ENCODE data around the gene GPC2.
"Not testable (repeated sequence)": the region's sequence is repeated elsewhere in the genome, so short reads cannot be mapped to it uniquely, and the experiment has no call there.

DNA sequence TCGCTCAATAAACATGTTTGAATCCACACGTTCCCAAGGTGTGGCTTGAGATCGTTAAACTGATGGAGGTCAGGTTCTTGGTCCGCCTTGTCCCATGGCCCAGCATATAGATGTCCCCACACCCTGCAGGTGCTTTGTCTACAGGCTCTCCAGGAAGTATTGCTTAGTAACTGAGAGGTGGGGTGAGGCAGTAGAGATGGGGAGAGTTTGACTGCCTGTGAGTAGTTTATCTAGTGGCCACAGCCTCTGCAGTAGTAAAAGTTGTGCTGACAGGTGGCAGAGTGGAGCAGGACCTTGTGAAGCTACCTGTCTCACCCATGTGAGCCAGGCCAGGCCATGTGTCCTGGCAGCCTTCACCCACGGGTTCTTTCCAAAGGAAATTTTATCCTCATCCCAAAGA, 37.2 kb upstream of the GPC2 start:
- TF ChIP-seq, protein P1, sequence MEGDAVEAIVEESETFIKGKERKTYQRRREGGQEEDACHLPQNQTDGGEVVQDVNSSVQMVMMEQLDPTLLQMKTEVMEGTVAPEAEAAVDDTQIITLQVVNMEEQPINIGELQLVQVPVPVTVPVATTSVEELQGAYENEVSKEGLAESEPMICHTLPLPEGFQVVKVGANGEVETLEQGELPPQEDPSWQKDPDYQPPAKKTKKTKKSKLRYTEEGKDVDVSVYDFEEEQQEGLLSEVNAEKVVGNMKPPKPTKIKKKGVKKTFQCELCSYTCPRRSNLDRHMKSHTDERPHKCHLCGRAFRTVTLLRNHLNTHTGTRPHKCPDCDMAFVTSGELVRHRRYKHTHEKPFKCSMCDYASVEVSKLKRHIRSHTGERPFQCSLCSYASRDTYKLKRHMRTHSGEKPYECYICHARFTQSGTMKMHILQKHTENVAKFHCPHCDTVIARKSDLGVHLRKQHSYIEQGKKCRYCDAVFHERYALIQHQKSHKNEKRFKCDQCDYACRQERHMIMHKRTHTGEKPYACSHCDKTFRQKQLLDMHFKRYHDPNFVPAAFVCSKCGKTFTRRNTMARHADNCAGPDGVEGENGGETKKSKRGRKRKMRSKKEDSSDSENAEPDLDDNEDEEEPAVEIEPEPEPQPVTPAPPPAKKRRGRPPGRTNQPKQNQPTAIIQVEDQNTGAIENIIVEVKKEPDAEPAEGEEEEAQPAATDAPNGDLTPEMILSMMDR (IDR thresholded peaks at IDR 0.05 in 2 of 3, conservative IDR thresholded peaks at IDR 0.05 in 1 of 3; ENCODE audit: borderline replicate concordance in 1 of 3, insufficient read depth in 1 of 3, low read depth in 2 of 3, low read length in 2 of 3), result not testable (repeated sequence)
- TF ChIP-seq SIN3A (IDR thresholded peaks at IDR 0.05; ENCODE audit: low read depth); CEBPB (IDR thresholded peaks at IDR 0.05; ENCODE audit: low read depth); YY1 (IDR thresholded peaks at IDR 0.05; ENCODE audit: extremely low read depth, insufficient replicate concordance, low read depth, low read length); EZH2 (IDR thresholded peaks at IDR 0.05); POLR2A (IDR thresholded peaks at IDR 0.05; ENCODE audit: borderline replicate concordance, extremely low read depth, insufficient read depth, insufficient read length); EZH2phosphoT487 (IDR thresholded peaks at IDR 0.05; ENCODE audit: borderline replicate concordance); SRF (IDR thresholded peaks at IDR 0.05; ENCODE audit: low read depth): not testable (repeated sequence)
- TF ChIP-seq, protein P2, sequence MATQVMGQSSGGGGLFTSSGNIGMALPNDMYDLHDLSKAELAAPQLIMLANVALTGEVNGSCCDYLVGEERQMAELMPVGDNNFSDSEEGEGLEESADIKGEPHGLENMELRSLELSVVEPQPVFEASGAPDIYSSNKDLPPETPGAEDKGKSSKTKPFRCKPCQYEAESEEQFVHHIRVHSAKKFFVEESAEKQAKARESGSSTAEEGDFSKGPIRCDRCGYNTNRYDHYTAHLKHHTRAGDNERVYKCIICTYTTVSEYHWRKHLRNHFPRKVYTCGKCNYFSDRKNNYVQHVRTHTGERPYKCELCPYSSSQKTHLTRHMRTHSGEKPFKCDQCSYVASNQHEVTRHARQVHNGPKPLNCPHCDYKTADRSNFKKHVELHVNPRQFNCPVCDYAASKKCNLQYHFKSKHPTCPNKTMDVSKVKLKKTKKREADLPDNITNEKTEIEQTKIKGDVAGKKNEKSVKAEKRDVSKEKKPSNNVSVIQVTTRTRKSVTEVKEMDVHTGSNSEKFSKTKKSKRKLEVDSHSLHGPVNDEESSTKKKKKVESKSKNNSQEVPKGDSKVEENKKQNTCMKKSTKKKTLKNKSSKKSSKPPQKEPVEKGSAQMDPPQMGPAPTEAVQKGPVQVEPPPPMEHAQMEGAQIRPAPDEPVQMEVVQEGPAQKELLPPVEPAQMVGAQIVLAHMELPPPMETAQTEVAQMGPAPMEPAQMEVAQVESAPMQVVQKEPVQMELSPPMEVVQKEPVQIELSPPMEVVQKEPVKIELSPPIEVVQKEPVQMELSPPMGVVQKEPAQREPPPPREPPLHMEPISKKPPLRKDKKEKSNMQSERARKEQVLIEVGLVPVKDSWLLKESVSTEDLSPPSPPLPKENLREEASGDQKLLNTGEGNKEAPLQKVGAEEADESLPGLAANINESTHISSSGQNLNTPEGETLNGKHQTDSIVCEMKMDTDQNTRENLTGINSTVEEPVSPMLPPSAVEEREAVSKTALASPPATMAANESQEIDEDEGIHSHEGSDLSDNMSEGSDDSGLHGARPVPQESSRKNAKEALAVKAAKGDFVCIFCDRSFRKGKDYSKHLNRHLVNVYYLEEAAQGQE (IDR thresholded peaks at IDR 0.05; ENCODE audit: low read depth), result not testable (repeated sequence)
- TF ChIP-seq, protein P3, sequence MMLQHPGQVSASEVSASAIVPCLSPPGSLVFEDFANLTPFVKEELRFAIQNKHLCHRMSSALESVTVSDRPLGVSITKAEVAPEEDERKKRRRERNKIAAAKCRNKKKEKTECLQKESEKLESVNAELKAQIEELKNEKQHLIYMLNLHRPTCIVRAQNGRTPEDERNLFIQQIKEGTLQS (IDR thresholded peaks at IDR 0.05), result not testable (repeated sequence)

All from HCT116 (cell line).